GM18909 (cell line): ENCODE results near the gene ANKRD44.
"Not testable (repeated sequence)": the region's sequence is repeated elsewhere in the genome, so short reads cannot be mapped to it uniquely, and the experiment has no call there.

Experiments
- ATAC-seq: cut with Tn5 transposase; IDR thresholded peaks from one replicate; pipeline ENCODE4 v1.9.1; 2021; ENCODE audit warnings: mild to moderate bottlenecking; ENCODE audit not compliant: unreplicated experiment, poor library complexity

Gene ANKRD44

GRCh38 chr2:197310271-197310985 is at the start of gene ANKRD44:
Gene ANKRD44, minus strand, starts transcription at chr2:197310780. Its CDS starts 176 bp downstream, at chr2:197310604.
- ATAC-seq = peak; percentile 72

- ATAC-seq = no peak
Observed at GRCh38 chr2:197359859-197360258, 49.3 kb upstream of the ANKRD44 start.

- ATAC-seq = no peak
Observed at GRCh38 chr2:197358931-197359330, 48.4 kb upstream of the ANKRD44 start.

- ATAC-seq = no peak
Observed at GRCh38 chr2:197357986-197358385, 47.4 kb upstream of the ANKRD44 start.

DNA sequence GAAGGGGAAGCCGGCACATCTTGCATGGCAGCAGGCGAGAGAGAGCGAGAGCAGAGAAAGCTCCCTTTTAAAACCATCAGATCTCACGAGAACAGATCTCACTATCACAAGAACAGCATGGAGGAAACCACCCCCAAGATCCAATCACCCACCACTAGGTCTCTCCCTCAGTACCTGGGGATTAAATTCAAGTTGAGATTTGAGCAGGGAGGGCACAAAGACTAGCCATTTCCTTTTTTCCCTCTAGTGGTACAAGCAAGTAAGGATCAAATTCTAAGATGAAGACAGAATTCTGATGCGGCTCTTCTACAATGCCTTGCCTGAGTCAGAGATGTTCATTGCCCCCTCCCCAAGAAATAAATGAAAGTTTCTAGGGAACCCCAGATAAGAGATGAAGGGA is 45.6 kb upstream of the ANKRD44 start:
- no peak for ATAC-seq

GRCh38 chr2:197354169-197354558 is 43.6 kb upstream of the ANKRD44 start:
- ATAC-seq = no peak

- ATAC-seq = no peak
Observed at GRCh38 chr2:197353393-197354168, 43.0 kb upstream of the ANKRD44 start.

DNA sequence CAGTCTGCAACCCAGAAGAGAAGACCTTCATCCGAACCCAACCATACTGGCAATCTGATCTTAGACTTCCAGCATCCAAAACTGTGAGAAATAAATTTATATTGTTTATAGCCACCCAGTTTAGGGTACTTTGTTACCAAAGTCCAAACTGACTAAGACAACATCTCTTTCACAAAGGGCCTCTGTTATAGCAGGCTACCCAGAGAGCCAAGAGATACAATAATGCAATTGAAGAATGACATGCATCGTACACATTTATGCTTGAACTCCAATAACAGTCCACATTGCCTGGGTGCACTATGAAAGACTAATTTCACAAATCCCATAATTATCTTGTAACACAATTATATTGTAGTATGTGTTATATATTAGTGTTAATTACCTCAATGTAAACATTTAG is 39.1 kb upstream of the ANKRD44 start:
- ATAC-seq = no peak

GRCh38 chr2:197348721-197349360 is 38.3 kb upstream of the ANKRD44 start:
- no peak for ATAC-seq

DNA sequence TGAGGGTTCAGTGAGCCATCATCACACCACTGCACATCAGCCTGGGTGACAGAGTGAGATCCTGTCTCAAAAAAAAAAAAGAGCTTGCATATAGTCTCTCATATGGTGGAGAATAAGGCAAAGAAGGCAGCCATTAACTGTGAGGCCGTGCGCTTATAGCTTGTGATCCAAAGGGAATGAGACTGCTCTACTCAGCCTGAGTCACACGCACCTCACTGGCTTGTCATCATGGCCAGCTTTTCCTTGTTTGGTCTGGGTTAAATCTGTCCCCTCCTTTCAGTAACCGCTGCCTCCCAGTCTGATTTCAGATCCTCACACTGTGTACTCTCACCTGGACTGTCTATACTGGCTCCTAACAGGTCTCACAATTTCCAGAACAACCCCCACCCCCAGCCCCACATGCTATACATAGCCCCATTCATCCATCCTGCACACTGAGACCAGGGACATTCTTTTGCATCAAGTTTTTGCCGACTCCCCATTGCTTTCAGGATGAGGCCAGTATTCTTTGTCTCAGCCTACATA is 35.3 kb upstream of the ANKRD44 start:
- ATAC-seq = no peak

DNA sequence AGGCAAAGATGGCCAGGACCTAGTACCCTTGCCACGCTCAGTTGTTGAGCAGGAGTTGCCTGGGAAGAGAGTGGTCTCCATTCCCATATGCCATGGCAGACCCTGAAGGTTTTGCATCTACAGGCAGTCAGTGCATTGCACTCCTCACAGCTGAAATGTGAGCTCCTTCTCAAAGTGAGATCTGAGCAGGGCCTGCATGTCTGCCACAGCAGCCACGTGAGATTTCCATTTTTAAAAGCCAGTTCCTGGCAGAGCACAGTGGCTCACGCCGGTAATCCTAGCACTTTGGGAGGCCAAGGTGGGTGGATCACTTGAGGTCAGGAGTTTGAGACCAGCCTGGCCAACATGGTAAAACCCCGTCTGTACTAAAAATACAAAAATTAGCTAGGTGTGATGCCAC is 33.4 kb upstream of the ANKRD44 start:
- ATAC-seq = not testable (repeated sequence)

GRCh38 chr2:197340591-197340990 is 30.0 kb upstream of the ANKRD44 start:
- no peak for ATAC-seq

DNA sequence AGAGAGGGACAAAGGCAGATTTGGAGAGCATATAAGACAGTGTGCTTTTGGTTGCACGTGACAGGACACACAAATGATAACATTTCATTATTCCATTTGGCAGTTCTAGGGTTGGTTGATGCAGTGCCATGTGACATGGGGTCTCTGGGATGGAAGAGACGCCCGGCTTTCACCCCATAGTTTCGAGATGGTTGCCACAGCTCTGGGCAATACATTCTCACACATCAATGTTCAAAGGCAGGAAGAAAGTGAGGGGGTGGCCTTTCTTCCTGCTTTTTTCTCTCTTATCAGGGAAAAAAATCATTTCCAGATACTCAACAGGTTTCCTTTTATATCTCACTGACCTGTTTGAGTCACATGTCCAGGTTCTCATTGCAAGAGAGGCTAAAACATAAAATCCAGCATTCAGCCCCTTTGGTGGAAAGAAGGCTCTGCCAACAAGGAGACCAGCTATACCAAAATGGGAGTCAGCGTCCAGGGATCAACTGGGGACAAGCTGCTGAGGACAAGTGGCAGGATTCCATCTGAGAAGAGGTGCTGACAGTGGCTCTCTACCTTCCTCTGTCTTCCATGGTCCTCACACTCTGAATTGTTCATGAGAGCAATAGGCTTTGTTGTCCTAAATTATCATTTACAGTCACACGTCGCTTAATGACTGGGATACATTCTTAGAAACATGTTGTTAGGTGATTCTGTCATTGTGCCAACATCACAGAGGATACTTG is 29.1 kb upstream of the ANKRD44 start:
- ATAC-seq = no peak

DNA sequence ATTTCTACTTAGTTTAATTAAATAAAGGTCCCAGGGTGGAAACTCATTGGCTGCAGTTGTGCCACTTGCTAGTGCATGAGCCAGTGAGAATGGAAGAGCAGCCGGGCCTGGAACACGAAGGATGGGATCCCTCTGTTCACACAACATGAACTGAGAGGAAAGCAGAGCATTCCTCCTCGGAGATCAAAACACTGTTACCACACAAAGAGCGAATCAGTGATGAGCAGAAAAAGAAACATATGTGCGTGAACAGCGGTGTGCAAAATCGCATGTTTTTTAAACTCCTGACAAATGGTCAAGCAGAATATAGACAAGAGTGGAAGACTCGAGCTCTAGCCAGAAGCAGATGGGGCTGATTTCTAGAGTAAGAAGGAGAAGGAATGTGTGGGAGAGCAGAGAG is 28.4 kb upstream of the ANKRD44 start:
- no peak for ATAC-seq

GRCh38 chr2:197332641-197333040 is 22.1 kb upstream of the ANKRD44 start:
- no peak for ATAC-seq

- no peak for ATAC-seq
Observed at GRCh38 chr2:197328461-197328860, 17.9 kb upstream of the ANKRD44 start.

DNA sequence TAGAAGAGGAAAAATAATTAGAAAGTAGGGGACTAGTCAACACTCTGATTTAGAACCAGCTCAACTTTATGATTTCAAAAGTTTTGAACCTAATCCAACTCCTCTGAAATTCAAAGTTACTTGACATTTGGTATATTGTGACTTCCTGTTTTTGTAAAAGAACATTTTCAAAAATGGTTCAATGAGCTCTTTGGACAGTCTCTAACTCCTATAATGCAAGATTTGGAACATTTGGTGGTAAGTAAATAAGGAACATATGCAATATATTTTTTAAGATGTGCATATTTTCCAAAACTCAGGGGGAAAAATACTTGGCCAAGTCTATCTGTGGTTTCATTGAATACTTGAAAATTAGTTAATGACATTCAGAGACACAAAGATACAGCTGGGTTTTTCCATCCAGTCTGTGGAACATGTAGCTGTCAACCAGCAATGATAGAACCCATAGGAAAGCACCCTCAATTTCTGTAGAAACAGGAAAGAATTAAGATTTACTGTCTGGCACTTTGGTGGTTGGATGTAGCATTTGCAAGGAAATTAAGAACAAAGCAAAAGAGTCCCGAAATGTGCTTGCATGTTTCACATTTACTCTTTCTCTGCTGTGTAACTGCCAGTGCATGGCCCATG is 17.0 kb upstream of the ANKRD44 start:
- ATAC-seq = no peak

DNA sequence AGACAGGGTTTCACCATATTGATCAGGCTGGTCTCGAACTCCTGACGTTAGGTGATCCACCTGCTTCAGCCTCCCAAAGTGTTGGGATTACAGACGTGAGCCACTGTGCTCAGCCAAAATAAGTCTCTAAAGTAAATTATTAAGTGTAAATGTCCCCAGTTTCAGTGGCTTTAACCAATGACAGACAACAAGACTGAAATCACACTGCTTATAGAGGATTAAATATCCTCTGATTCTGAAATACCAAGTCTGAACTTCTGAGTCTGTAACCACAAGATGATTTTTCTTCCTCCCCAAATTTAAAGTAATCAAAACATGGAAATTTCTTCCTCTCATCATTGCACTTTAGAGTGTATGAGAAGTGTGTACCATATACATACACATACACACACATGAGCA is 16.5 kb upstream of the ANKRD44 start:
- no peak for ATAC-seq

GRCh38 chr2:197324801-197325200 is 14.2 kb upstream of the ANKRD44 start:
- ATAC-seq = peak; percentile 92
